ENCODE data around the gene FURIN.
"Not testable (repeated sequence)": the region's sequence is repeated elsewhere in the genome, so short reads cannot be mapped to it uniquely, and the experiment has no call there.

FURIN gene

GRCh38 chr15:90868261-90868689, at the start of gene FURIN:
FURIN (plus strand) TSS chr15:90868588; CDS start chr15:90875741, 7,153 bp downstream.
- no peak for DNase-seq

- DNase-seq, result no peak
Measured at GRCh38 chr15:90819390-90819789, 49.0 kb upstream of the FURIN start.

- DNase-seq, result no peak
Measured at GRCh38 chr15:90819850-90820249, 48.5 kb upstream of the FURIN start.

GRCh38 chr15:90820481-90820880, 47.9 kb upstream of the FURIN start:
- DNase-seq, result no peak

DNA sequence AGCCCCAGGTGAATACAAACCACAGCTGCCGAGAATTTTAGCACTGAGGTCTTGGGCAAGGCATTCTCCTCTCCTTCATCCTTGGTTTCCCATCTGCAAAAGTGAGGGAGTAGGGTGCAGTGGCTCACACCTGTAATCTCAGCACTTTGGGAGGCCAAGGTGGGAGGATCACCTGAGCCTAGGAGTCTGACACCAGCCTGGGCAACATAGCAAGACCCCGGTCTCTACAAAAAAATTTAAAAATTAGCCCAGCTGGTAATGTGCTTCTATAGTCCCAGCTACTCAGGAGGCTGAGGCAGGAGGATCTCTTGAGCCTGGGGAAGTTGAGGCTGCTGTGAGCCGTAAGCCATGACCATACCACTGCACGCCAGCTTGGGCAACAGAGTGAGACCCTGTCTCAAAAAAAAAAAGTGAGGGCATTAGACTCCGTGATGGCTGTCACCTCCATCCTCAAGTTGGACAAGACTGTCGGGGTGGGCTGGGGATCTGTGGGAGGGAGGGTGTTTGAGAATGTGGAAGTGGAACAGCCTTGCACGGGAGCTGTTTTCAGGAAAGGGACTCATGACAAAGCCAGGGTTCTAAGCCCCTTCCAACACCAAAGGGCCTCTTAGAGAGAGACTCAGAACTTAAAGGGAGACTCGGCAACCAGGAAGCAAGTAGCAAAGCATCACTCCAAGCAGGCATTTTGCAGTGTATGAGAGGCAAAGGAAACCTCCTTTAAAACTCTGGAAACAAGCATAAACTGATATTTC, 46.0 kb upstream of the FURIN start:
- no peak for DNase-seq

GRCh38 chr15:90823455-90823974, 44.9 kb upstream of the FURIN start:
- no peak for DNase-seq

DNA sequence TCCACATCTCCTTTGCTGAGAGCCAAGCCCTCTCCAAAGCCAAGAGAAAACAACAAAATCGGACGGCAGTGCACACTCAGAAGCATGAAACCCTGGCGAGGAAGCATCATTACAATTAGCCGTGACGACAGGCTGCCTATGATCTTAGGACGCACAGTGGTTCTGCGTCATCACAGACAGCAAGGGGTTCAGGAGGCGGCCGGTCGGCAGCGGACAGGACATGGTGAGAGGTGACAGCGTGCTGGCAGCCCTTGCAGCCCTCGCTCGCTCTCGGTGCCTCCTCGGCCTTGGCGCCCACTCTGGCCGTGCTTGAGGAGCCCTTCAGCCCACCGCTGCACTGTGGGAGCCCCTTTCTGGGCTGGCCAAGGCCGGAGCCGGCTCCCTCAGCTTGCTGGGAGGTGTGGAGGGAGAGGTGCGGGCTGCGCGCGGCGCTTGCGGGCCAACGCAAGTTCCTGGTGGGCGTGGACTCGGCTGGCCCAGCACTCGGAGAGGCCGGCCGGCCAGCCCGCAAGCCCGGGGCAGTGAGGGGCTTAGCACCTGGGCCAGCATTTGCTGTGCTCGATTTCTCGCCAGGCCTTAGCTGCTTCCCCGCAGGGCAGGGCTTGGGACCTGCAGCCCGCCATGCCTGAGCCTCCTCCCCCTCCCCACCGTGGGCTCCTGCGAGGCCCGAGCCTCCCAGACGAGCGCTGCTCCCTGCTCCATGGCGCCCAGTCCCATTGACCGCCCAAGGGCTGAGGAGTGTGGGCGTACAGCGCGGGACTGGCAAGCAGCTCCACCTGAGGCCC, 43.1 kb upstream of the FURIN start:
- not testable (repeated sequence) for DNase-seq

- DNase-seq, result not testable (repeated sequence)
Measured at GRCh38 chr15:90826206-90826885, 42.0 kb upstream of the FURIN start.

GRCh38 chr15:90826886-90827435, 41.4 kb upstream of the FURIN start:
- DNase-seq, result no peak

- DNase-seq, result no peak
Measured at GRCh38 chr15:90828111-90828510, 40.3 kb upstream of the FURIN start.

DNA sequence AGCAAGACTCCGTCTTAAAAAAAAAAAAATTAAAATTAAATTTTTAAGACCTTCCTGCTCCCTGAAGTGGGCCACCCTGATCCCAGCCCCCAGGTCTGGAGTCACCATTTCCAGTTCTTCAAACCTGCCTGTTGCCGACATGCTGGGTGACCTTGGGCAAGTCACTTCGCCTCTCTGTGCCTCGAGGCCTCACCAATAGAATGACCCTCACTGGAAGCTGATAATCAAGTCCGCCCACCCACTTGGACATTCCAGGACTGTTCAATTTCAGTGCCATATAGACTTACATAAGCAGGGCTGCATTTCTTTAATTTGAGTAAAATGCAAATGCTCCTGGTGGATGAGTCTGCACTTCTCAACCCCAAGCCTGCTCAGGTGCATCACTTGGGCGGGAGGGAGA, 39.3 kb upstream of the FURIN start:
- DNase-seq, result no peak

DNA sequence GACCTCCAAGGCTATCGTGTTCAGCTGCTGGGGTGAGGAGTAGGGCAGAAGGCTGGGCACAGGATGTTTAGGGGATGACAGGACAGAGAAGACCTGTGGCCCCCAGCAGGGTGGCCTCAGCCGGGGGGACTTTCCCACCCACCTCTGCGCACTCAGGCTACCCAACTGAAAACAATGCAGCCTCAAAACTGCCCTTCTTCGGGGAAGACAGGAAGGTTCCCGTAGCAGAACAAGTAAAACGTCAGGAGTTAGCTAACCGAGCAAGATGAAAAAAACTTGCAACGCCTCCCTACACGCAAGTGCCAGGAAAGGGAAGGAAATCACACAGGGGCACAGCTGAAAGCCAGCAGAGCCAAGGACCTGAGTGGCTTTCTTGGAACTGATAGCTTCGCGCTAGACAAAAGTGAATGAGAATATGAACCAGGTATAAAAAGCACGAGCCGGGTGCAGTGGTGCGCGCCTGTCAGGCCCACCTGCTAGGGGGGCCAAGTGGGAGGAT, 38.4 kb upstream of the FURIN start:
- no peak for DNase-seq

GRCh38 chr15:90834626-90835025, 33.8 kb upstream of the FURIN start:
- DNase-seq, result no peak

GRCh38 chr15:90836296-90836871, 32.0 kb upstream of the FURIN start:
- no peak for DNase-seq

GRCh38 chr15:90837094-90837493, 31.3 kb upstream of the FURIN start:
- no peak for DNase-seq

- DNase-seq, result no peak
Measured at GRCh38 chr15:90838139-90838538, 30.2 kb upstream of the FURIN start.

- no peak for DNase-seq
Measured at GRCh38 chr15:90838544-90838943, 29.8 kb upstream of the FURIN start.

DNA sequence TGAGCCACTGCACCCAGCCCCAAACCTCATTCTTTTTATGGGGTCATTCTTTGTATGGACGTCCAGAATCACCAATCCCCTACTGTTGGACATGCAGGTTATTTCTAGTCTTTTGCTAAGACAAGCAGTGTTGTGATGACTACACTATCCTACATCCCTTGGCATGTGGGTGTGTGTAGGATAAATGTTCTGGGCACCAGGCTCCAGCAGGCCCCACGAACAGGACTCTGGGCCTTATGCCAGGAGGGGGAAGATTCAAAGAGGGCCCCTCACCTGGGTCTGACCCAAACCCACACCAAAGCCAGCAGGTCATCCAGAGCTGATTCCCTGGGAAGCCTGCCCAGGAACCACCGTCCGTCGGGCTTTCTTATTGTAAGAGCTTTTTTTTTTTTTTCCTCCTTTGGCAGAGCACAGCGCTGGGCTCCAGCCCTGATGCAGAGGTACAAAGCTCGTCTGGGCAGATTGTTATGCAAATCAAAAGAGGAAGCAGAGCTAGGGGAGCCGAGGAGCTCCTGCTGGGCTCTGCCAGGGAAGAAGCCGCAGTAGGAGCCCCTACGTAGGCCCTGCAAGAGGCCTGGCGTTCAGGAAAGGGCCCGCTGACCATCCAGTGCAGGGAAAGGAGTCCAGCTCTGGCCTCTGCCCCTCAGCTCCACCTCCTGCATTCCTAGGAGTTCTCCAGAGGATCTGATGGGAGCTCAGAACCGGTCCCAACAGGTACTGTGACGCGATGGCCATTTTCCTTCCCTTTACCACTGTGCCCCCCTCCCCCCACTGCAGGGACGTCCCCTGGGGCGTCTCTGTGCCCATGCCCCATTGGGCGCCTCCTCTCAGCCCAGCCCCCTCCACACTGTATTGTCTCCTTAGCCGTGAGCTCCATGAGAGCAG, 29.0 kb upstream of the FURIN start:
- DNase-seq, result peak; percentile 40

DNA sequence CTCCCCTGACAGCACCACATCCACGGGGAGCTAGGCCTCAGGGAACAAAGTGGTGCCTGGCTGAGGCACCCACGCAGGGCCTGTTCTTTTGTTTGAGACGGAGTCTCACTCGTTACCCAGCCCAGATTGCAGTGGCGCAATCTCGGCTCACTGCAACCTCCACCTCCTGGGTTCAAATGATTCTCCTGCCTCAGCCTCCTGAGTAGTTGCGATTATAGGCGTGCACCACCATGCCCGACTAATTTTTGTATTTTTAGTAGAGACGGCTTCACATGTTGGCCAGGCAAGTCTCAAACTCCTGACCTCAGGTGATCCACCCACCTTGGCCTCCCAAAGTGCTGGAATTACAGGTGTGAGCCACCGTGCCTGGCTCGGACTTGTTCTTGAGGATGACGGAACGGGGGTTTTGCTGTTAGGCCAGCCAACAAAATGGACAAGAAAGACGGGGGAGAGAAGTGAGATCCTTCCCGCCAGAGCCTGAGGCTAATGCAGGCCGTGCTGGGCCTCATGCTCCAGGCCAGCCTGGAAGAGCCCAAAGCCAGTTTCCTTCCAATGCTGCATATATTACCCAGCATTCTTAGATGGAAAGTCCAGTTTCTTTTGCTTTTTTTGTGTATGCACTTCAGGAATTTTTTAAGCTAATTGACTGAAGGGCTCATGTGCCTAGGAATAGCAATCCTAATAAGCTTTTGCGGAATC, 28.1 kb upstream of the FURIN start:
- no peak for DNase-seq

- no peak for DNase-seq
Measured at GRCh38 chr15:90840954-90841353, 27.4 kb upstream of the FURIN start.

- DNase-seq, result no peak
Measured at GRCh38 chr15:90844696-90845095, 23.7 kb upstream of the FURIN start.

Measured in COR-L47 (cell line).